ENCODE data around the gene SHISA9. TPM values are rescaled to one million over a fixed set of nuclear protein-coding genes. Genes with fewer than 3 reads are reported as not detected.

The SHISA9 gene
- total and polyA plus RNA-seq, 2 of the 4 experiments (the other 2 are of a cell fraction): under 0.01 TPM; not detected in 1

- Histone ChIP-seq H3K56ac (ENCODE audit: extremely low read depth, insufficient read depth, low read length) (no peak overlapping the region), H3K9ac (ENCODE audit: low read depth, low read length) (no peak overlapping the region), H3K4me3 (ENCODE audit: insufficient read depth, low read depth, low read length) (no peak overlapping the region), H3K9me1 (ENCODE audit: insufficient read depth, low read length) (no peaks in the 10 kb centered on the region), H3K27me3 (ENCODE audit: control insufficient read depth, insufficient read depth, low read length) (no peaks in the 10 kb centered on the region), H2AK9ac (replicated peaks; ENCODE audit: low read depth, low read length, poor library complexity) (no peak overlapping the region), H4K91ac (ENCODE audit: insufficient read depth, low read depth, low read length) (no peak overlapping the region), H2AFZ (replicated peaks; ENCODE audit: low read length, poor library complexity) (no peak overlapping the region), H3K4me2 (ENCODE audit: low read depth, low read length) (no peak overlapping the region), H3K23ac (ENCODE audit: low read depth, low read length) (no peak overlapping the region), H3K18ac (ENCODE audit: low read depth, low read length) (no peak overlapping the region), H3K14ac (replicated peaks; ENCODE audit: low read depth, low read length) (no peak overlapping the region), H3K79me1 (ENCODE audit: low read depth in 1 of 2, low read length in 2 of 2) (no peaks in the 10 kb centered on the region), H3K4me1 (ENCODE audit: control insufficient read depth, insufficient read depth, low read length) (no peaks in the 10 kb centered on the region), H4K20me1 (ENCODE audit: insufficient read depth, low read length) (no peaks in the 10 kb centered on the region), H2BK120ac (ENCODE audit: low read depth, low read length) (no peak overlapping the region), H4K5ac (ENCODE audit: low read depth, low read length) (no peak overlapping the region), H3K27ac (ENCODE audit: insufficient read depth, low read length) (no peak overlapping the region), H2AK5ac (ENCODE audit: low read depth, low read length) (no peak overlapping the region), H2BK15ac (ENCODE audit: low read depth, low read length) (no peak overlapping the region), H4K8ac (ENCODE audit: low read depth in 2 of 2, low read length in 2 of 2) (no peak overlapping the region), H2BK5ac (ENCODE audit: low read depth, low read length, poor library complexity, severe bottlenecking) (no peak overlapping the region), H3K9me3 (ENCODE audit: control insufficient read depth, insufficient read depth, low read length) (peaks cover 22% of the 10 kb centered on the region), H3K36me3 (ENCODE audit: control insufficient read depth, insufficient read depth, low read length) (no peaks in the 10 kb centered on the region), H3K4ac (ENCODE audit: low read depth, low read length) (no peak overlapping the region), H2BK20ac (ENCODE audit: low read depth, low read length) (no peak overlapping the region)
- ATAC-seq (ENCODE audit: low read depth) (no peak), DNase-seq (no peak)
- TF ChIP-seq NFE2L2 (IDR thresholded peaks at IDR 0.05; ENCODE audit: low read depth, low read length) (no peak), CEBPB (IDR thresholded peaks at IDR 0.05; ENCODE audit: low read depth, low read length) (0 out of 2 replicates have a peak, but pooled peaks have one; percentile 4)
- no CpG with 5 or more reads among the region's 2 CpGs for WGBS, 2 experiments (ENCODE audit: extremely low coverage in 2 of 2, insufficient read length in 1 of 2)
- intact Hi-C loops (cut with micrococcal nuclease): no loop called here
- in situ Hi-C loops (cut with MboI; ENCODE audit: low sequenced_read_pairs): no loop called here
- no TSS peak for BruUV-seq (replicated peaks)
- ChIA-PET CTCF (no interaction called here), POLR2A (ENCODE audit: unreplicated experiment) (no interaction called here)
- dilution Hi-C loops (cut with HindIII; ENCODE audit: low sequenced_read_pairs, unreplicated experiment): no loop called here
Observed at GRCh38 chr16:13154799-13155198, 253.4 kb downstream of the SHISA9 start.
